RWPE2 (cell line): ENCODE data around the gene GNG13.
"Not testable (repeated sequence)": the region's sequence is repeated elsewhere in the genome, so short reads cannot be mapped to it uniquely, and the experiment has no call there.

Experiments
- ATAC-seq: fragments of 200-7000 bp; cut with Tn5 transposase; 3 replicates; pipeline ENCODE4 v1.9.1; 2021; ENCODE audit warnings: low read depth
- DNase-seq: peaks from one replicate; pipeline ENCODE4 v3.0.0-alpha.2; 2020; ENCODE audit warnings: low spot score
- H3K27ac ChIP-seq: fragments of 450-650 bp; 2 replicates; pipeline ENCODE4 v1.5.1; 2017; ENCODE audit warnings: mild to moderate bottlenecking; ENCODE audit not compliant: poor library complexity, severe bottlenecking
- H3K27me3 ChIP-seq: fragments of 250-450 bp; sonication (Bioruptor Pico); 2 replicates; pipeline ENCODE4 v1.5.1; 2021; ENCODE audit warnings: mild to moderate bottlenecking, moderate library complexity; ENCODE audit not compliant: insufficient read depth, poor library complexity, severe bottlenecking
- H3K36me3 ChIP-seq: fragments of 250-450 bp; sonication (Bioruptor Pico); 2 replicates; pipeline ENCODE4 v1.5.1; 2020; ENCODE audit warnings: low read depth, mild to moderate bottlenecking, moderate library complexity
- H3K4me1 ChIP-seq: fragments of 250-450 bp; sonication (Bioruptor Pico); 2 replicates; pipeline ENCODE4 v1.5.1; 2021; ENCODE audit warnings: mild to moderate bottlenecking, moderate library complexity; ENCODE audit not compliant: insufficient read depth, poor library complexity, severe bottlenecking
- H3K4me3 ChIP-seq: fragments of 250-450 bp; sonication (Bioruptor Pico); 2 replicates; pipeline ENCODE4 v1.5.1; 2021; ENCODE audit warnings: mild to moderate bottlenecking, moderate library complexity; ENCODE audit not compliant: severe bottlenecking
- H3K9me3 ChIP-seq: fragments of 250-450 bp; sonication (Bioruptor Pico); 2 replicates; pipeline ENCODE4 v1.5.1; 2021; ENCODE audit warnings: mild to moderate bottlenecking, moderate library complexity; ENCODE audit not compliant: severe bottlenecking
- CTCF ChIP-seq: fragments of 450-650 bp; IDR thresholded peaks from one replicate; pipeline ENCODE4 v1.5.1; 2017; ENCODE audit warnings: mild to moderate bottlenecking, moderate library complexity; ENCODE audit not compliant: poor library complexity, severe bottlenecking

Gene GNG13

GRCh38 chr16:822909-823297 lies 22.4 kb upstream of the GNG13 start:
- Histone ChIP-seq H3K27ac (no peak overlapping the region), H3K9me3 (no peaks in the 10 kb centered on the region), H3K36me3 (no peaks in the 10 kb centered on the region), H3K27me3 (peaks cover 20% of the 10 kb centered on the region), H3K4me1 (no peaks in the 10 kb centered on the region), H3K4me3 (no peak overlapping the region)
- DNase-seq (no peak), ATAC-seq (no peak)
- no peak for TF ChIP-seq CTCF

GRCh38 chr16:822174-822908 lies 21.8 kb upstream of the GNG13 start:
- no peak for TF ChIP-seq CTCF
- no peak for ATAC-seq

GRCh38 chr16:821751-822150 lies 21.2 kb upstream of the GNG13 start:
- no peak overlapping the region for H3K4me3 ChIP-seq
- DNase-seq, result no peak
- H3K27me3 ChIP-seq, result peaks cover 30% of the 10 kb centered on the region
- no peaks in the 10 kb centered on the region for H3K4me1 ChIP-seq
- no peak for ATAC-seq
- TF ChIP-seq CTCF, result no peak
- no peaks in the 10 kb centered on the region for H3K36me3 ChIP-seq
- no peaks in the 10 kb centered on the region for H3K9me3 ChIP-seq
- no peak overlapping the region for H3K27ac ChIP-seq

More at GRCh38 chr16:822174-822908, 21.8 kb upstream of the GNG13 start:
- Histone ChIP-seq H3K27ac (no peak overlapping the region), H3K27me3 (peaks cover 24% of the 10 kb centered on the region), H3K4me3 (no peak overlapping the region), H3K9me3 (no peaks in the 10 kb centered on the region), H3K4me1 (no peaks in the 10 kb centered on the region), H3K36me3 (no peaks in the 10 kb centered on the region)
- no peak for DNase-seq

- ATAC-seq (no peak), DNase-seq (no peak)
- no peak for TF ChIP-seq CTCF
- Histone ChIP-seq H3K27me3 (peaks cover 26% of the 10 kb centered on the region), H3K4me3 (no peak overlapping the region), H3K36me3 (no peaks in the 10 kb centered on the region), H3K27ac (no peak overlapping the region), H3K9me3 (no peaks in the 10 kb centered on the region), H3K4me1 (no peaks in the 10 kb centered on the region)
Measured at GRCh38 chr16:820748-821147, 20.2 kb upstream of the GNG13 start.

- not testable (repeated sequence) for DNase-seq, H3K27ac ChIP-seq, H3K36me3 ChIP-seq, H3K4me3 ChIP-seq, H3K9me3 ChIP-seq, H3K4me1 ChIP-seq, ATAC-seq
- peaks cover 18% of the 10 kb centered on the region for H3K27me3 ChIP-seq
Measured at GRCh38 chr16:820044-820408, 19.5 kb upstream of the GNG13 start.
